ENCODE measurements around the gene MTHFD1L.
"Not testable (repeated sequence)": the region's sequence is repeated elsewhere in the genome, so short reads cannot be mapped to it uniquely, and the experiment has no call there.

MTHFD1L gene

DNA sequence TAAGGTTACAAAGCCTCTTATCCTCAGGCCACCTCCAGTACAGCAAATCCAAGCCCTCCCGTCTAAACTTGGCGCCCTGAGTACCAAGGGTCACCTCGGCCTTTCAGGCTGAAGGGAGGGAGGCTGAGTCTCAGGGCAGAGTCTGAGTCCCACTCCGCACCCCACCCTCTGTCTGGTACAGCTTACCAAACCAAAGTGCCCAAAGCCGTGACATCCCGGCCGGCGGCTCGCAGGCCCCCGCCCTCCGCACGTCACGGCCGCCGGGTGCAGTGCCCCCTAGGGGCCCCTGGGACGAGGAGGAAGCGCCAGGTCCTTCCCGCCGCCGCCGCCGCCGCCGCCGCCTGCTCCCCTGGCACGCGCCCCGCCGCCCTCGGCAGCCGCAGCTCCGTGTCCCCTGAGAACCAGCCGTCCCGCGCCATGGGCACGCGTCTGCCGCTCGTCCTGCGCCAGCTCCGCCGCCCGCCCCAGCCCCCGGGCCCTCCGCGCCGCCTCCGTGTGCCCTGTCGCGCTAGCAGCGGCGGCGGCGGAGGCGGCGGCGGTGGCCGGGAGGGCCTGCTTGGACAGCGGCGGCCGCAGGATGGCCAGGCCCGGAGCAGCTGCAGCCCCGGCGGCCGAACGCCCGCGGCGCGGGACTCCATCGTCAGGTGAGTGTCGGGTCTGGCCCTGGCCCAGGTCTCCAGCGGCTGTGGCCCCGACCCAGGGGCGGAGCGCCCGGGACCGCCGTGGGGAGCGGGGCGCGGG, at the start of gene MTHFD1L:
MTHFD1L (plus strand) TSS at position 297 of the 741 bp plus-strand sequence; CDS start at position 418, 121 bp downstream.
- Histone ChIP-seq H3K9ac (ENCODE audit: low read length) (peak within 1 kb of the TSS; percentile 79), H3K4me1 (ENCODE audit: control insufficient read depth, insufficient read depth, low read length) (peaks cover 5% of the 10 kb centered on the region), H3K9me3 (ENCODE audit: control insufficient read depth, low read length) (no peaks in the 10 kb centered on the region), H3K27me3 (ENCODE audit: control insufficient read depth, insufficient read depth, low read length) (no peaks in the 10 kb centered on the region), H3K4me3 (ENCODE audit: low read length) (peak within 1 kb of the TSS; percentile 46), H3K36me3 (ENCODE audit: control insufficient read depth, insufficient read depth, low read length) (no peaks in the 10 kb centered on the region)

DNA sequence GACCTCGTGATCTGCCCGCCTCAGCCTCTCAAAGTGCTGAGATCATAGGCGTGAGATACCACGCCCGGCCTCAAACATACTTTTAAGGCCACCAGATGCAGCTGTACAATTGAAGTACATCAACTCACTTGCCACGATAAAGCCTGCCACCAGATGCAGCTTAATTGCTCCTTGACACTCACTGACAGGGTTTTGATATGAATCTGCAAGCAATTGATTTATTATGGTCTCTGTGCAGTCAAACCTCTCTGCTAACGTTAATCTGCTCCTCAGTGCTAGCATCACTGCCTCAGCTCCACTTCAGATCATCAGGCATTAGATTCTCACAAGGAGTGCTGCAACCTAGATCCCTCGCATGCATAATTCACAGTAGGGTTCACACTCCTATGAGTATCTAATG, 48.9 kb upstream of the MTHFD1L start:
- H3K4me1 ChIP-seq (ENCODE audit: control insufficient read depth, insufficient read depth, low read length); H3K4me3 ChIP-seq (ENCODE audit: low read length): not testable (repeated sequence)

DNA sequence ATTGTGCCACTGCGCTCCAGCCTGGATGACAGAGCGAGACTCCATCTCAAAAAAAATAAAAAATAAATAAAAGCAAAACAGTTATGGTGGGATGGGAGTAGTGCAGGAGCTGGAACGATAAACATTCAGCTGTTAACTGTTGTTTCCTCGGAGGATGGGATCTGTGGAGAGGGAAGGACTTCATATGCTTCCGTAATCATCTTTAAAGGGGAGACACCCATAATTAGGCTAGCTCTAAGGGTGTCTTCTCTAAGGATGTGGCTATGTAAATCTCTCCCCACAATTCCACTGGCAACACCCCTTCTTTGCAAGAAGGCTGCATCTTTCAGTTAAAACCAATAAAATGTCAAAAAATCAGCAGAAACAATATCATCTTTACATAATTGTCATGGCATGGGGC, 42.6 kb upstream of the MTHFD1L start:
- Histone ChIP-seq H3K9ac (ENCODE audit: low read length) (no peak overlapping the region), H3K36me3 (ENCODE audit: control insufficient read depth, insufficient read depth, low read length) (no peaks in the 10 kb centered on the region), H3K4me3 (ENCODE audit: low read length) (no peak overlapping the region), H3K27me3 (ENCODE audit: control insufficient read depth, insufficient read depth, low read length) (no peaks in the 10 kb centered on the region), H3K4me1 (ENCODE audit: control insufficient read depth, insufficient read depth, low read length) (no peaks in the 10 kb centered on the region), H3K9me3 (ENCODE audit: control insufficient read depth, low read length) (no peaks in the 10 kb centered on the region)

More for the DNA sequence above, 48.9 kb upstream of the MTHFD1L start:
- H3K36me3 ChIP-seq (ENCODE audit: control insufficient read depth, insufficient read depth, low read length); H3K9ac ChIP-seq (ENCODE audit: low read length); H3K9me3 ChIP-seq (ENCODE audit: control insufficient read depth, low read length); H3K27me3 ChIP-seq (ENCODE audit: control insufficient read depth, insufficient read depth, low read length): not testable (repeated sequence)

DNA sequence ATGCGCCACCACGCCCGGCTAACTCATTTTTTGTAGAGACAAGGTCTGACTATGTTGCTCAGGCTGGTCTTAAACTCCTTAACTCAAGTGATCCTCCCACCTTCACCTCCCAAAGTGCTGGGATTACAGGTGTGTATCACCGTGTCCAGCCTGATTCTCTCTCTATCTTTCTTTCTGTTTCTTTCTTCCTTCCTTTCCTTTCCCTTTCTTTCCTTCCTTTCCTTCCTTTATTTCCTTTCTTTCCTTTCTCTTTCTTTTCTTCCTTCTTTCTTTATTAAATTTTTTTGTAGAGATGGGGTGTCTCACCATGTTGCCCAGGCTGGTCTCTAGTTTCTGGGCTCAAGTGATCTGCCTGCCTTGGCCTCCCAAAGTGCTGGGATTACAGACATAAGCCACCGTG, 38.7 kb upstream of the MTHFD1L start:
- H3K36me3 ChIP-seq (ENCODE audit: control insufficient read depth, insufficient read depth, low read length), result no peaks in the 10 kb centered on the region

DNA sequence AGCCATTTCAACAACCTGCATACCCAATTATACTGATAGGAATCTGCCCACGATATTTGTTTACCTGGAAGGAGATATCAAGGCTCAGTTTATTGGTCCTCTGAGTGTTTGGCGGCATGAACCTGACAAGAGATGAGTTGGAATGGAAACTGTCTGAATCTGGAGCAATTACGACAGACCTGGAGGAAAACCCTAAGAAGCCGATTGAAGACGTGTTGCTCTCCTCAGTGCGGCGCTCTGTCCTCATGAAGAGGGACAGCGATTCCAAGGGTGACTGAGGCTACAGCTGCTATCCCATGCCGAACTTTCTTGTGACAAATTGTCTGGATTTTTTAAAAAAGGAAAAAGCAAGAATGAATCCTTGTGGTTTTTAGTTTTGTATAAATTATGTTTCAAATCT, 37.4 kb upstream of the MTHFD1L start:
- H3K27me3 ChIP-seq (ENCODE audit: control insufficient read depth, insufficient read depth, low read length); H3K9me3 ChIP-seq (ENCODE audit: control insufficient read depth, low read length); H3K36me3 ChIP-seq (ENCODE audit: control insufficient read depth, insufficient read depth, low read length); H3K9ac ChIP-seq (ENCODE audit: low read length); H3K4me3 ChIP-seq (ENCODE audit: low read length); H3K4me1 ChIP-seq (ENCODE audit: control insufficient read depth, insufficient read depth, low read length): not testable (repeated sequence)

More for the DNA sequence above, 38.7 kb upstream of the MTHFD1L start:
- no peak overlapping the region for H3K4me3 ChIP-seq (ENCODE audit: low read length)
- H3K4me1 ChIP-seq (ENCODE audit: control insufficient read depth, insufficient read depth, low read length), result no peaks in the 10 kb centered on the region
- no peak overlapping the region for H3K9ac ChIP-seq (ENCODE audit: low read length)
- no peaks in the 10 kb centered on the region for H3K9me3 ChIP-seq (ENCODE audit: control insufficient read depth, low read length)
- H3K27me3 ChIP-seq (ENCODE audit: control insufficient read depth, insufficient read depth, low read length), result no peaks in the 10 kb centered on the region

DNA sequence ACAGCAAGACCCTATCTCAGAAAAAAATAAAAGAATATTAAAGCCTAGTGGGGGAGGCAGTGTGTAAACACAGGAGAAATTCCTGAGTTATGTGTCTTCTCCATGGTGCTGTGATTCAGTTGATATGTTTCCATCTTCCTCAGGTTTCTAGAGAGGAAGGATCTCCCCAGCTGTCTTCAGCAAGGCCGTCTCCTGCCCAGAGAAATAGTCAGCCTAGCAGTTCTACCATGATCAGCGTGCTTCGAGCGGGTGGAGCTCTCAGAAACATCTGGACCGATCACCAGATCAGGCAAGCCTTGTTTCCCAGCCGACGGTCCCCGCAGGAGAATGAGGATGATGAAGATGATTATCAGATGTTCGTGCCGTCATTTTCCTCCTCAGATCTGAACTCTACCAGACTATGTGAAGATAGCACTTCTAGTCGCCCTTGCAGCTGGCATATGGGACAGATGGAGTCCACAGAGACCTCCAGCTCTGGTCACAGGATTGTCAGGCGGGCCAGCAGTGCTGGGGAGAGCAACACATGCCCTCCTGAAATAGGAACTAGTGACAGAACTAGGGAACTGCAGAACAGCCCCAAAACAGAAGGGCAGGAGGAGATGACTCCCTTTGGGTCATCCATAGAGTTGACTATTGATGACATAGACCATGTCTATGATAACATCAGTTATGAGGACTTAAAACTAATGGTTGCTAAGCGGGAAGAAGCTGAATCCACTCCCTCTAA, 34.9 kb upstream of the MTHFD1L start:
- no peak overlapping the region for H3K4me3 ChIP-seq (ENCODE audit: low read length)
- H3K9me3 ChIP-seq (ENCODE audit: control insufficient read depth, low read length), result no peaks in the 10 kb centered on the region
- H3K27me3 ChIP-seq (ENCODE audit: control insufficient read depth, insufficient read depth, low read length), result no peaks in the 10 kb centered on the region
- H3K36me3 ChIP-seq (ENCODE audit: control insufficient read depth, insufficient read depth, low read length), result no peaks in the 10 kb centered on the region
- H3K9ac ChIP-seq (ENCODE audit: low read length), result no peak overlapping the region
- H3K4me1 ChIP-seq (ENCODE audit: control insufficient read depth, insufficient read depth, low read length), result no peaks in the 10 kb centered on the region

DNA sequence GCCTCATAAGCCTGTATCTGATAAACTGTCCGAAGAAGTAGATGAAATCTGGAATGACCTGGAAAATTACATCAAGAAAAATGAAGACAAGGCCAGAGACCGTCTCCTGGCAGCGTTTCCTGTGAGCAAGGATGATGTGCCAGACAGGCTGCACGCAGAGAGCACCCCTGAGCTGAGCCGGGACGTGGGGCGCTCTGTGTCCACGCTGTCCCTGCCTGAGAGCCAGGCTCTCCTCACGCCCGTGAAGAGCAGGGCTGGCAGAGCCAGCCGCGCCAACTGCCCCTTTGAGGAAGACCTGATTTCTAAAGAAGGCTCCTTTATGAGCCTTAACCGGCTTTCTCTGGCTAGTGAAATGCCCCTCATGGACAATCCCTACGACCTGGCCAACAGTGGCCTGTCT, 33.9 kb upstream of the MTHFD1L start:
- Histone ChIP-seq H3K27me3 (ENCODE audit: control insufficient read depth, insufficient read depth, low read length) (no peaks in the 10 kb centered on the region), H3K9me3 (ENCODE audit: control insufficient read depth, low read length) (no peaks in the 10 kb centered on the region), H3K36me3 (ENCODE audit: control insufficient read depth, insufficient read depth, low read length) (no peaks in the 10 kb centered on the region), H3K4me3 (ENCODE audit: low read length) (no peak overlapping the region), H3K9ac (ENCODE audit: low read length) (no peak overlapping the region), H3K4me1 (ENCODE audit: control insufficient read depth, insufficient read depth, low read length) (no peaks in the 10 kb centered on the region)

DNA sequence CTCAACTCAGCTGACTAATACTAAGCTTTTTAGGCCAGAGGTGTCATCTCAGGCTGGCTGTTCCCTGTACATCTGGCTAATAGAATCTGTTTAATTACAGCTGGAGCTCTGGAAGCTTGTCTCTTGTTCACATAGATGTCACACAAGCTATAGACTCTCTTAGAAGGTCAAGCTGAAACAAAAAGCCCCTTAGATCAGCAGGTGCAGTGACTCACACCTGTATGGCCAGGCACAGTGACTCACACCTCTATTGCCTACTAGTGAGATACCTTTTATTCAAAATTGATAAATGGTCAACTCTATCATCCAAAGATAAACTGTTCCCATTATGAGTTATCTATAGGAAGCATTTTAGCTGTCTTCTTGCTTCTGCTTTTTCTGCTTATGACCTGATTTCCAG, 29.9 kb upstream of the MTHFD1L start:
- no peak overlapping the region for H3K4me3 ChIP-seq (ENCODE audit: low read length)
- H3K9ac ChIP-seq (ENCODE audit: low read length), result no peak overlapping the region
- no peaks in the 10 kb centered on the region for H3K4me1 ChIP-seq (ENCODE audit: control insufficient read depth, insufficient read depth, low read length)
- H3K27me3 ChIP-seq (ENCODE audit: control insufficient read depth, insufficient read depth, low read length), result no peaks in the 10 kb centered on the region
- H3K36me3 ChIP-seq (ENCODE audit: control insufficient read depth, insufficient read depth, low read length), result no peaks in the 10 kb centered on the region
- H3K9me3 ChIP-seq (ENCODE audit: control insufficient read depth, low read length), result no peaks in the 10 kb centered on the region

DNA sequence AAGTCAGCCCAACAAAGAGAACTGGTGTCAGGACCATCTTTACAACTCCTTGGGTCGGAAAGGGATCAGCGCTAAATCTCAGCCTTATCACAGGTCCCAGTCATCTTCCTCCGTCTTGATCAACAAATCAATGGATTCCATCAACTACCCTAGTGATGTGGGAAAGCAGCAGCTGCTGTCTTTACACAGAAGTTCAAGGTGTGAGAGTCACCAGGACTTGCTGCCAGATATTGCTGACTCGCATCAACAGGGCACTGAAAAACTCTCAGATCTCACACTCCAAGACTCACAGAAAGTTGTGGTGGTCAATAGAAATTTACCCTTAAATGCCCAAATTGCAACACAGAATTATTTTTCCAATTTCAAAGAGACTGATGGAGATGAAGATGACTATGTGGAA, 25.3 kb upstream of the MTHFD1L start:
- H3K9ac ChIP-seq (ENCODE audit: low read length), result no peak overlapping the region
- no peaks in the 10 kb centered on the region for H3K27me3 ChIP-seq (ENCODE audit: control insufficient read depth, insufficient read depth, low read length)
- H3K4me1 ChIP-seq (ENCODE audit: control insufficient read depth, insufficient read depth, low read length), result no peaks in the 10 kb centered on the region
- no peaks in the 10 kb centered on the region for H3K9me3 ChIP-seq (ENCODE audit: control insufficient read depth, low read length)
- no peak overlapping the region for H3K4me3 ChIP-seq (ENCODE audit: low read length)
- H3K36me3 ChIP-seq (ENCODE audit: control insufficient read depth, insufficient read depth, low read length), result no peaks in the 10 kb centered on the region

DNA sequence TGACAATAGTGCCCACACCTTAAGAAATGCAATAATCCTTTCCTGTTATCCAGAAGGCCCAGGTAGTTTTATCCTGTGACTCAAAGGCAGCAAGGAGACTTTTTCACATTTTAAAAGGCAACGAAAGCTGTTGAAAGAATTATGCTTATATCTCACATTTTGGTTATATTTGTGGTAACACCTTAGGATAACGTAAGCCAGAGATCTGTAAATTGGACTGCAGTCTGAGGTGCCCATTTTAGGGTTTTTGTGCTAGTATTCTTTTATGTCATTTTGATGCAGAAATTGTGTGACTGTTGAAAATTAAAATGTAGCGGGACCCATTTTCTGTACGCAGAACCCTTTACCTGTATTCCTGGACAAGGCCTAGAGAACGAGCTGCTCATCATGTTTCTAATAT, 24.3 kb upstream of the MTHFD1L start:
- H3K36me3 ChIP-seq (ENCODE audit: control insufficient read depth, insufficient read depth, low read length), result no peaks in the 10 kb centered on the region
- H3K9ac ChIP-seq (ENCODE audit: low read length), result no peak overlapping the region

DNA sequence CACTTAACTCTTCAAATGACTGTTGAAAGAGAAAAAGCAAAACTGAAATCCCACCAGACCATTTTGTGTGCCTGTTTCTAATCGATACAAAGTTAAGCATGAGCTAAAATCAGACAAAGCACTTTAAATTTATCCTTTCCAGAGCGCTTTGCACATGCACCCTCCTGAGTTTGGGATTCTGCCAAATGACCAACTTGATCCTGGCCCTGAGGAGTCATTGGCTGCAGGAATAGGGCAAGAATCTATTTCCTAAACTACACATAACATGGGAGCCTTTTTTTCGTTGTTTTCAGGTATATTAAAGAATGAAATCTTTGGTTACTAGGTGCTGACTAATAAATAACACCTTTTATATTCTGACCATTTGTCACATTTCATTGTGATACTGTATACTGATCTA, 23.8 kb upstream of the MTHFD1L start:
- H3K27me3 ChIP-seq (ENCODE audit: control insufficient read depth, insufficient read depth, low read length), result no peaks in the 10 kb centered on the region
- H3K4me1 ChIP-seq (ENCODE audit: control insufficient read depth, insufficient read depth, low read length), result no peaks in the 10 kb centered on the region
- no peaks in the 10 kb centered on the region for H3K9me3 ChIP-seq (ENCODE audit: control insufficient read depth, low read length)
- H3K9ac ChIP-seq (ENCODE audit: low read length), result no peak overlapping the region
- H3K36me3 ChIP-seq (ENCODE audit: control insufficient read depth, insufficient read depth, low read length), result no peaks in the 10 kb centered on the region
- no peak overlapping the region for H3K4me3 ChIP-seq (ENCODE audit: low read length)

More for the DNA sequence above, 24.3 kb upstream of the MTHFD1L start:
- H3K27me3 ChIP-seq (ENCODE audit: control insufficient read depth, insufficient read depth, low read length), result no peaks in the 10 kb centered on the region
- H3K4me1 ChIP-seq (ENCODE audit: control insufficient read depth, insufficient read depth, low read length), result no peaks in the 10 kb centered on the region
- no peaks in the 10 kb centered on the region for H3K9me3 ChIP-seq (ENCODE audit: control insufficient read depth, low read length)
- H3K4me3 ChIP-seq (ENCODE audit: low read length), result no peak overlapping the region

DNA sequence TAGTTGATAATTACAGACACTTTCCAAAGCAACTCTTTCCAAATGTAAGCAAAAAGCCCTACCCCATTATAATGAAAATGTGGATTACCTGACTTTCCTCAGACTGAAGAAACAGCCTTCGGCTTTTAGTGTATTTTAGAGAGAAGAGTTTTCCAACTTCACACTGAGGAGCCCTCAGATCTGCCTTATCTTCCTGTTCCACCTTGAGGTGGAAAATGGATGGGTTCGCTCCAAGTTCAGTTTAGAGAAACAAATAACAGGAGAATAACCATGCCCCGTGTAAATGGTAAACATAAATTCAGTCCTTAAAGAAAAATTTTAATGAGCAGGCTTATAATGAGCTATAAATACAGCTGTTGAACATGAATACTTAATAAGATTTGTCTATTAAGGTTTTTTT, 21.1 kb upstream of the MTHFD1L start:
- H3K9me3 ChIP-seq (ENCODE audit: control insufficient read depth, low read length), result no peaks in the 10 kb centered on the region
- no peaks in the 10 kb centered on the region for H3K27me3 ChIP-seq (ENCODE audit: control insufficient read depth, insufficient read depth, low read length)
- H3K36me3 ChIP-seq (ENCODE audit: control insufficient read depth, insufficient read depth, low read length), result no peaks in the 10 kb centered on the region
- no peak overlapping the region for H3K9ac ChIP-seq (ENCODE audit: low read length)
- H3K4me1 ChIP-seq (ENCODE audit: control insufficient read depth, insufficient read depth, low read length), result no peaks in the 10 kb centered on the region
- no peak overlapping the region for H3K4me3 ChIP-seq (ENCODE audit: low read length)
